Hepatocyte (in vitro differentiated cells): Measurements from ENCODE around the gene PHF19. TPM values are rescaled to one million over a fixed set of nuclear protein-coding genes. Genes with fewer than 3 reads are reported as not detected.

Experiments
- DNase-seq: peaks from one replicate; pipeline ENCODE4 v3.0.0-alpha.2; 2016; ENCODE audit warnings: low spot score
- H2AFZ ChIP-seq: fragments of 200-600 bp; sonication (generic); 2 replicates; pipeline ENCODE4 v1.6.0; 2016; ENCODE audit warnings: antibody characterized with exemption, mild to moderate bottlenecking
- H3K27ac ChIP-seq: fragments of 200-600 bp; sonication (generic); 2 replicates; pipeline ENCODE4 v1.5.1; 2016; ENCODE audit warnings: mild to moderate bottlenecking
- H3K27me3 ChIP-seq: fragments of 200-600 bp; sonication (generic); 2 replicates; pipeline ENCODE4 v1.6.1; 2016
- H3K36me3 ChIP-seq: fragments of 200-600 bp; sonication (generic); replicated peaks from 2 replicates; pipeline ENCODE4 v1.5.1; 2016; ENCODE audit warnings: low read depth; ENCODE audit not compliant: insufficient read depth
- H3K4me1 ChIP-seq: fragments of 200-600 bp; sonication (generic); 2 replicates; pipeline ENCODE4 v1.5.1; 2016; ENCODE audit warnings: mild to moderate bottlenecking, moderate library complexity; ENCODE audit not compliant: insufficient read depth
- H3K4me2 ChIP-seq: fragments of 200-600 bp; sonication (generic); 2 replicates; pipeline ENCODE4 v1.6.0; 2016
- H3K4me3 ChIP-seq: fragments of 200-600 bp; sonication (generic); 2 replicates; pipeline ENCODE4 v1.5.1; 2016; ENCODE audit warnings: mild to moderate bottlenecking
- H3K79me2 ChIP-seq: fragments of 200-600 bp; sonication (generic); 2 replicates; pipeline ENCODE4 v1.6.0; 2017; ENCODE audit warnings: mild to moderate bottlenecking
- H3K9me2 ChIP-seq: fragments of 200-600 bp; sonication (generic); replicated peaks from 2 replicates; pipeline ENCODE4 v1.6.0; 2017; ENCODE audit warnings: mild to moderate bottlenecking; ENCODE audit not compliant: insufficient read depth
- H3K9me3 ChIP-seq: fragments of 200-600 bp; sonication (generic); 2 replicates; pipeline ENCODE4 v1.5.1; 2016; ENCODE audit warnings: low read depth, mild to moderate bottlenecking
- H4K20me1 ChIP-seq: fragments of 200-600 bp; sonication (generic); 2 replicates; pipeline ENCODE4 v1.6.0; 2016; ENCODE audit warnings: mild to moderate bottlenecking; ENCODE audit not compliant: insufficient read depth, poor library complexity, severe bottlenecking
- CTCF ChIP-seq: fragments of 200-600 bp; sonication (generic); IDR thresholded peaks from 2 replicates; pipeline ENCODE4 v1.5.1; 2016; ENCODE audit warnings: antibody characterized with exemption, mild to moderate bottlenecking; ENCODE audit not compliant: poor library complexity
- EZH2 ChIP-seq: fragments of 200-600 bp; sonication (generic); IDR thresholded peaks from 2 replicates; pipeline ENCODE4 v1.6.1; 2016; ENCODE audit warnings: antibody characterized with exemption, mild to moderate bottlenecking, borderline replicate concordance
- EZH2phosphoT487 ChIP-seq: fragments of 200-600 bp; sonication (generic); IDR thresholded peaks from one replicate; pipeline ENCODE4 v1.6.1; 2018; ENCODE audit warnings: antibody characterized with exemption, mild to moderate bottlenecking, low read depth, moderate library complexity; ENCODE audit not compliant: unreplicated experiment, severe bottlenecking
- WGBS: methylation state at CpG from one replicate; pipeline ENCODE4 v1.1.6; 2016; ENCODE audit warnings: low lambda C conversion rate; ENCODE audit errors: missing lambda C conversion rate; 5-methylcytosine and 5-hydroxymethylcytosine counted together
- polyA plus RNA-seq: library from polyadenylated mRNA; unstranded; fragments of >200 nt; fragmentation: Nextera tagmentation; extraction: Ambion mirVana; gene quantifications from 2 replicates; pipeline ENCODE4 v1.2.1, GENCODE V29; 2016
- total RNA-seq: library from RNA; depleted of rRNA; stranded (reverse); fragments of >200 nt; gene quantifications from 2 replicates; pipeline ENCODE4 v1.2.3, GENCODE V29; 2014

The PHF19 gene
- total and polyA plus RNA-seq, 2 experiments from 2014 or later: 30.9 to 34.8 TPM

- no peak overlapping the region for H2AFZ ChIP-seq
- no peak for DNase-seq
- no peak overlapping the region for H3K4me3 ChIP-seq
- no peaks in the 10 kb centered on the region for H3K9me2 ChIP-seq
- no peak overlapping the region for H3K4me2 ChIP-seq
- no peaks in the 10 kb centered on the region for H4K20me1 ChIP-seq
- no peaks in the 10 kb centered on the region for H3K9me3 ChIP-seq
- H3K36me3 ChIP-seq: no peaks in the 10 kb centered on the region
- no peak overlapping the region for H3K27ac ChIP-seq
- H3K79me2 ChIP-seq: no peaks in the 10 kb centered on the region
- H3K27me3 ChIP-seq: no peaks in the 10 kb centered on the region
- 95% methylated on average over 4 of the region's 4 CpGs for whole genome bisulfite sequencing
- TF ChIP-seq EZH2phosphoT487: no peak
- no peaks in the 10 kb centered on the region for H3K4me1 ChIP-seq
These were observed 61.9 kb downstream of the PHF19 start for GRCh38 chr9:120815075-120815474.

GRCh38 chr9:120808931-120809330 is 68.1 kb downstream of the PHF19 start:
- Histone ChIP-seq H3K4me2 (no peak overlapping the region), H4K20me1 (no peaks in the 10 kb centered on the region), H3K9me3 (peaks cover 5% of the 10 kb centered on the region), H3K79me2 (no peaks in the 10 kb centered on the region), H3K36me3 (no peaks in the 10 kb centered on the region), H3K27me3 (no peaks in the 10 kb centered on the region), H2AFZ (no peak overlapping the region), H3K4me3 (no peak overlapping the region), H3K9me2 (no peaks in the 10 kb centered on the region), H3K27ac (no peak overlapping the region), H3K4me1 (no peaks in the 10 kb centered on the region)
- TF ChIP-seq CTCF: no peak
- TF ChIP-seq EZH2phosphoT487: no peak
- TF ChIP-seq EZH2: no peak
- DNase-seq: no peak

GRCh38 chr9:120807607-120808379 is 69.2 kb downstream of the PHF19 start:
- H3K9me3 ChIP-seq: peaks cover 5% of the 10 kb centered on the region
- TF ChIP-seq EZH2phosphoT487 (no peak), CTCF (no peak), EZH2 (no peak)

More at GRCh38 chr9:120807607-120808379, 69.2 kb downstream of the PHF19 start:
- H3K9me2 ChIP-seq: no peaks in the 10 kb centered on the region
- no peaks in the 10 kb centered on the region for H4K20me1 ChIP-seq
- no peaks in the 10 kb centered on the region for H3K4me1 ChIP-seq
- no peaks in the 10 kb centered on the region for H3K36me3 ChIP-seq
- no peak overlapping the region for H3K4me2 ChIP-seq
- no peak overlapping the region for H3K27ac ChIP-seq
- H3K79me2 ChIP-seq: no peaks in the 10 kb centered on the region
- H3K27me3 ChIP-seq: no peaks in the 10 kb centered on the region
- no peak for DNase-seq
- H3K4me3 ChIP-seq: no peak overlapping the region
- no peak overlapping the region for H2AFZ ChIP-seq

Other genes with a start within 250 kb of the PHF19 start
- 23.9 and 27.4 TPM in 2 replicates for gene MEGF9, start 162.7 kb downstream of the PHF19 start, total RNA-seq
- 6.4 and 10.3 TPM in 2 replicates for gene MEGF9, start 162.7 kb downstream of the PHF19 start, polyA plus RNA-seq
- 52.0 and 54.5 TPM in 2 replicates for gene FBXW2, start 83.8 kb downstream of the PHF19 start, total RNA-seq
- 30.1 and 34.6 TPM in 2 replicates for gene FBXW2, start 83.8 kb downstream of the PHF19 start, polyA plus RNA-seq
- gene PSMD5, start 34.3 kb downstream of the PHF19 start, total RNA-seq: 13.3 and 14.7 TPM in 2 replicates
- gene PSMD5, start 34.3 kb downstream of the PHF19 start, polyA plus RNA-seq: 10.4 and 12.1 TPM in 2 replicates
- gene TRAF1, start 49.6 kb upstream of the PHF19 start, total RNA-seq: 4.0 and 5.4 TPM in 2 replicates
- gene TRAF1, start 49.6 kb upstream of the PHF19 start, polyA plus RNA-seq: 2.2 and 3.3 TPM in 2 replicates
- gene C5, start 173.1 kb upstream of the PHF19 start, total RNA-seq: 50.3 and 55.4 TPM in 2 replicates
- 9.4 and 13.8 TPM in 2 replicates for gene C5, start 173.1 kb upstream of the PHF19 start, polyA plus RNA-seq
- 7.9 and 10.8 TPM in 2 replicates for gene CNTRL, start 197.8 kb upstream of the PHF19 start, total RNA-seq
- gene CNTRL, start 197.8 kb upstream of the PHF19 start, polyA plus RNA-seq: 3.4 and 4.3 TPM in 2 replicates